Neural progenitor cell (in vitro differentiated cells): ENCODE measurements around the gene EPHA5. TPM values are rescaled to one million over a fixed set of nuclear protein-coding genes. Genes with fewer than 3 reads are reported as not detected.

Experiments
- DNase-seq: peaks from one replicate; pipeline ENCODE4 v3.0.0-alpha.2; 2016; ENCODE audit warnings: low spot score
- H2AFZ ChIP-seq: fragments of 200-600 bp; sonication (generic); replicated peaks from 2 replicates; pipeline ENCODE4 v1.6.1; 2016; ENCODE audit warnings: antibody characterized with exemption
- H3F3A ChIP-seq: fragments of 200-600 bp; sonication (generic); 2 replicates; pipeline ENCODE4 v1.6.1; 2016; ENCODE audit warnings: antibody characterized with exemption, low read depth
- H3K27ac ChIP-seq: fragments of 200-600 bp; sonication (generic); 2 replicates; pipeline ENCODE4 v1.5.1; 2016; ENCODE audit warnings: mild to moderate bottlenecking
- H3K27me3 ChIP-seq: fragments of 200-600 bp; sonication (generic); 2 replicates; pipeline ENCODE4 v1.6.1; 2016; ENCODE audit warnings: mild to moderate bottlenecking, moderate library complexity
- H3K36me3 ChIP-seq: fragments of 200-600 bp; sonication (generic); 2 replicates; pipeline ENCODE4 v1.5.1; 2016
- H3K4me1 ChIP-seq: fragments of 200-600 bp; sonication (generic); 2 replicates; pipeline ENCODE4 v1.6.1; 2016; ENCODE audit warnings: mixed run types
- H3K4me2 ChIP-seq: fragments of 200-600 bp; sonication (generic); 2 replicates; pipeline ENCODE4 v1.6.1; 2016
- H3K4me3 ChIP-seq: fragments of 200-600 bp; sonication (generic); 2 replicates; pipeline ENCODE4 v1.5.1; 2016
- H3K79me2 ChIP-seq: fragments of 200-600 bp; sonication (generic); 2 replicates; pipeline ENCODE4 v1.6.1; 2016; ENCODE audit warnings: low read depth
- H3K9ac ChIP-seq: fragments of 200-600 bp; sonication (generic); 2 replicates; pipeline ENCODE4 v1.6.1; 2016
- H3K9me3 ChIP-seq: fragments of 200-600 bp; sonication (generic); 2 replicates; pipeline ENCODE4 v1.5.1; 2016; ENCODE audit warnings: low read depth
- H4K20me1 ChIP-seq: fragments of 200-600 bp; sonication (generic); 2 replicates; pipeline ENCODE4 v1.6.1; 2016; ENCODE audit warnings: low read depth
- H3K27ac Mint-ChIP-seq: 3 replicates; pipeline ENCODE4 v1.8.0; 2021; ENCODE audit warnings: mixed read lengths
- H3K27me3 Mint-ChIP-seq: 2 replicates; pipeline ENCODE4 v1.8.0; 2022; ENCODE audit warnings: low read depth, mild to moderate bottlenecking, inconsistent platforms, moderate library complexity, mixed read lengths; ENCODE audit not compliant: insufficient read depth
- H3K36me3 Mint-ChIP-seq: 3 replicates; pipeline ENCODE4 v1.8.0; 2021; ENCODE audit warnings: mixed read lengths
- H3K4me1 Mint-ChIP-seq: 3 replicates; pipeline ENCODE4 v1.8.0; 2021; ENCODE audit warnings: mixed read lengths
- H3K4me3 Mint-ChIP-seq: 3 replicates; pipeline ENCODE4 v1.8.0; 2021; ENCODE audit warnings: mild to moderate bottlenecking, moderate library complexity, mixed read lengths
- H3K9me3 Mint-ChIP-seq: 3 replicates; pipeline ENCODE4 v1.8.0; 2020; ENCODE audit warnings: mixed read lengths
- CTCF ChIP-seq: fragments of 200-600 bp; sonication (generic); IDR thresholded peaks from 2 replicates; pipeline ENCODE4 v1.5.1; 2017; ENCODE audit warnings: antibody characterized with exemption, mild to moderate bottlenecking
- EZH2 ChIP-seq: fragments of 200-600 bp; sonication (generic); IDR thresholded peaks from 2 replicates; pipeline ENCODE4 v1.6.1; 2017; ENCODE audit warnings: antibody characterized with exemption, mild to moderate bottlenecking, moderate library complexity
- EZH2phosphoT487 ChIP-seq: fragments of 200-600 bp; sonication (generic); IDR thresholded peaks from 2 replicates; pipeline ENCODE4 v1.6.1; 2017; ENCODE audit warnings: antibody characterized with exemption
- total RNA-seq: library from RNA; depleted of rRNA; stranded (reverse); fragments of >200 nt; gene quantifications from 2 replicates; pipeline ENCODE4 v1.2.3, GENCODE V29; 2015; ENCODE audit warnings: low replicate concordance

EPHA5 gene
- total RNA-seq, 1 donor from 2014 or later: not detected

- TF ChIP-seq EZH2phosphoT487 (no peak), EZH2 (no peak)
- no peaks in the 10 kb centered on the region for H3K36me3 Mint-ChIP-seq
- no peaks in the 10 kb centered on the region for H3K27me3 ChIP-seq
- H2AFZ ChIP-seq: no peak overlapping the region
- DNase-seq: no peak
- no peaks in the 10 kb centered on the region for H4K20me1 ChIP-seq
- no peaks in the 10 kb centered on the region for H3K9me3 ChIP-seq
- no peaks in the 10 kb centered on the region for H3F3A ChIP-seq
- no peak overlapping the region for H3K4me3 Mint-ChIP-seq
- H3K4me1 ChIP-seq: no peaks in the 10 kb centered on the region
- H3K4me3 ChIP-seq: no peak overlapping the region
- H3K79me2 ChIP-seq: no peaks in the 10 kb centered on the region
- no peaks in the 10 kb centered on the region for H3K27me3 Mint-ChIP-seq
- H3K36me3 ChIP-seq: no peaks in the 10 kb centered on the region
- H3K9ac ChIP-seq: no peak overlapping the region
- no peak overlapping the region for H3K4me2 ChIP-seq
- H3K27ac ChIP-seq: no peak overlapping the region
- no peak overlapping the region for H3K27ac Mint-ChIP-seq
- H3K9me3 Mint-ChIP-seq: peaks cover 3% of the 10 kb centered on the region
- H3K4me1 Mint-ChIP-seq: no peaks in the 10 kb centered on the region
Measured at GRCh38 chr4:65391814-65392213, 278.5 kb downstream of the EPHA5 start.

GRCh38 chr4:65391382-65391781, 278.9 kb downstream of the EPHA5 start:
- no peak for DNase-seq
- no peak overlapping the region for H3K27ac Mint-ChIP-seq
- no peaks in the 10 kb centered on the region for H3F3A ChIP-seq
- no peaks in the 10 kb centered on the region for H3K9me3 ChIP-seq
- no peaks in the 10 kb centered on the region for H4K20me1 ChIP-seq
- peak overlapping the region; percentile 50 for H2AFZ ChIP-seq
- no peaks in the 10 kb centered on the region for H3K27me3 Mint-ChIP-seq
- no peak overlapping the region for H3K9ac ChIP-seq
- no peak for TF ChIP-seq CTCF
- no peak for TF ChIP-seq EZH2phosphoT487
- H3K9me3 Mint-ChIP-seq: peaks cover 3% of the 10 kb centered on the region
- H3K4me3 Mint-ChIP-seq: no peak overlapping the region
- H3K4me1 ChIP-seq: no peaks in the 10 kb centered on the region
- H3K27ac ChIP-seq: no peak overlapping the region
- H3K27me3 ChIP-seq: no peaks in the 10 kb centered on the region
- H3K4me1 Mint-ChIP-seq: no peaks in the 10 kb centered on the region
- no peaks in the 10 kb centered on the region for H3K36me3 ChIP-seq
- H3K4me3 ChIP-seq: no peak overlapping the region
- H3K4me2 ChIP-seq: no peak overlapping the region
- no peaks in the 10 kb centered on the region for H3K36me3 Mint-ChIP-seq
- H3K79me2 ChIP-seq: no peaks in the 10 kb centered on the region

- H3K79me2 ChIP-seq: no peaks in the 10 kb centered on the region
- no peak overlapping the region for H2AFZ ChIP-seq
- no peak for DNase-seq
- no peaks in the 10 kb centered on the region for H3F3A ChIP-seq
- no peaks in the 10 kb centered on the region for H3K36me3 ChIP-seq
- H3K27me3 ChIP-seq: no peaks in the 10 kb centered on the region
- H3K36me3 Mint-ChIP-seq: no peaks in the 10 kb centered on the region
- H3K27me3 Mint-ChIP-seq: no peaks in the 10 kb centered on the region
- H3K4me1 Mint-ChIP-seq: no peaks in the 10 kb centered on the region
- no peaks in the 10 kb centered on the region for H3K9me3 Mint-ChIP-seq
- TF ChIP-seq EZH2phosphoT487: no peak
- TF ChIP-seq CTCF: no peak
- TF ChIP-seq EZH2: no peak
- no peak overlapping the region for H3K4me2 ChIP-seq
- no peak overlapping the region for H3K4me3 ChIP-seq
- H4K20me1 ChIP-seq: no peaks in the 10 kb centered on the region
- no peak overlapping the region for H3K27ac ChIP-seq
- no peak overlapping the region for H3K4me3 Mint-ChIP-seq
- no peaks in the 10 kb centered on the region for H3K9me3 ChIP-seq
- no peak overlapping the region for H3K9ac ChIP-seq
- no peaks in the 10 kb centered on the region for H3K4me1 ChIP-seq
- no peak overlapping the region for H3K27ac Mint-ChIP-seq
Measured at GRCh38 chr4:65386927-65387326, 283.4 kb downstream of the EPHA5 start.

- Histone ChIP-seq H3K4me2 (no peak overlapping the region), H3K27ac (no peak overlapping the region)
Measured at GRCh38 chr4:65383589-65384305, 286.5 kb downstream of the EPHA5 start.

More at GRCh38 chr4:65383589-65384305, 286.5 kb downstream of the EPHA5 start:
- no peaks in the 10 kb centered on the region for H3K4me1 Mint-ChIP-seq
- H3K9me3 Mint-ChIP-seq: no peaks in the 10 kb centered on the region
- no peaks in the 10 kb centered on the region for H3K27me3 Mint-ChIP-seq
- H3K36me3 ChIP-seq: no peaks in the 10 kb centered on the region
- H3K9me3 ChIP-seq: no peaks in the 10 kb centered on the region
- TF ChIP-seq CTCF (no peak), EZH2 (no peak), EZH2phosphoT487 (no peak)
- H3K4me3 Mint-ChIP-seq: no peak overlapping the region
- no peak for DNase-seq
- H4K20me1 ChIP-seq: no peaks in the 10 kb centered on the region
- no peak overlapping the region for H3K27ac Mint-ChIP-seq
- no peaks in the 10 kb centered on the region for H3K79me2 ChIP-seq
- no peaks in the 10 kb centered on the region for H3K4me1 ChIP-seq
- H3K36me3 Mint-ChIP-seq: no peaks in the 10 kb centered on the region
- no peaks in the 10 kb centered on the region for H3K27me3 ChIP-seq
- H3K4me3 ChIP-seq: no peak overlapping the region
- H3F3A ChIP-seq: no peaks in the 10 kb centered on the region
- H3K9ac ChIP-seq: no peak overlapping the region
- no peak overlapping the region for H2AFZ ChIP-seq
